Tibial nerve (tissue), 4 donors: ENCODE results near the gene FAM181A.

Source experiments
- CTCF ChIP-seq, 5 experiments: fragments of 200-600 bp in 3 of 5; fragments of 450-650 bp in 2 of 5; sonication (generic) in 3 of 5; IDR thresholded peaks; one replicate each; pipeline ENCODE4 v1.5.1; 2016 to 2019; ENCODE audit warnings: antibody characterized with exemption in 5 of 5, mild to moderate bottlenecking in 3 of 5, moderate library complexity in 2 of 5
- EP300 ChIP-seq, 2 donors: sonication (generic); formaldehyde crosslinking; IDR thresholded peaks; one replicate each; pipeline ENCODE4 v1.6.1; 2017; ENCODE audit warnings: antibody characterized with exemption in 2 of 2, mild to moderate bottlenecking in 1 of 2
- POLR2A ChIP-seq, 2 donors: fragments of 450-650 bp; IDR thresholded peaks; one replicate each; pipeline ENCODE4 v1.6.1; 2017; ENCODE audit warnings: antibody characterized with exemption in 2 of 2, mild to moderate bottlenecking in 2 of 2, moderate library complexity in 2 of 2

GRCh38 chr14:93927800-93928145 lies 629 bp downstream of the FAM181A start:
- TF ChIP-seq CTCF (IDR thresholded peaks at IDR 0.05): no peak
- no peak for TF ChIP-seq POLR2A (IDR thresholded peaks at IDR 0.05)
- no peak for TF ChIP-seq EP300 (IDR thresholded peaks at IDR 0.05)
